ENCODE measurements around the gene JUP.
A peak's percentile ranks its signal among the peaks of the same experiment; 100 is the strongest.

Gene JUP

GRCh38 chr17:41810659-41811548 lies 24.4 kb upstream of the JUP start:
- peak; percentile 31 for DNase-seq (ENCODE audit: low spot score)

GRCh38 chr17:41806685-41807445 lies 20.4 kb upstream of the JUP start:
- no peak for DNase-seq (ENCODE audit: low spot score)

GRCh38 chr17:41803049-41804020 lies 16.8 kb upstream of the JUP start:
- DNase-seq (ENCODE audit: low spot score), result no peak

GRCh38 chr17:41801374-41802271 lies 15.1 kb upstream of the JUP start:
- DNase-seq (ENCODE audit: low spot score), result peak; percentile 84

- no peak for DNase-seq (ENCODE audit: low spot score)
Measured at GRCh38 chr17:41800601-41801373, 14.3 kb upstream of the JUP start.

- no peak for DNase-seq (ENCODE audit: low spot score)
Measured at GRCh38 chr17:41799366-41799765, 12.9 kb upstream of the JUP start.

GRCh38 chr17:41797377-41797776 lies 10.9 kb upstream of the JUP start:
- no peak for DNase-seq (ENCODE audit: low spot score)

GRCh38 chr17:41796121-41796895 lies 9.8 kb upstream of the JUP start:
- no peak for DNase-seq (ENCODE audit: low spot score)

- no peak for DNase-seq (ENCODE audit: low spot score)
Measured at GRCh38 chr17:41794540-41794975, 8.0 kb upstream of the JUP start.

GRCh38 chr17:41793784-41794539 lies 7.5 kb upstream of the JUP start:
- peak; percentile 41 for DNase-seq (ENCODE audit: low spot score)

- peak; percentile 66 for DNase-seq (ENCODE audit: low spot score)
Measured at GRCh38 chr17:41792845-41793783, 6.6 kb upstream of the JUP start.

- DNase-seq (ENCODE audit: low spot score), result no peak
Measured at GRCh38 chr17:41787021-41787418, 509 bp upstream of the JUP start.

- DNase-seq (ENCODE audit: low spot score), result no peak
Measured at GRCh38 chr17:41785859-41786226, 668 bp downstream of the JUP start.

GRCh38 chr17:41785091-41785858 lies 1.2 kb downstream of the JUP start:
- no peak for DNase-seq (ENCODE audit: low spot score)

- peak; percentile 76 for DNase-seq (ENCODE audit: low spot score)
Measured at GRCh38 chr17:41784207-41784744, 2.2 kb downstream of the JUP start.

- DNase-seq (ENCODE audit: low spot score), result no peak
Measured at GRCh38 chr17:41782142-41782541, 4.4 kb downstream of the JUP start.
